Trophoblast cell (in vitro differentiated cells and primary cell): ENCODE data around the gene TWIST2.

Experiments
- DNase-seq, 2 donors: peaks; one replicate each; pipeline ENCODE4 v3.0.0-alpha.2; 2016
- H2AFZ ChIP-seq: 2 replicates; pipeline ENCODE4 v1.6.1; 2013; ENCODE audit warnings: low read length, moderate library complexity, mild to moderate bottlenecking; ENCODE audit not compliant: insufficient read depth, poor library complexity
- H2AK5ac ChIP-seq: 2 replicates; pipeline ENCODE4 v1.6.1; 2013; ENCODE audit warnings: mild to moderate bottlenecking, low read length
- H2BK120ac ChIP-seq: 2 replicates; pipeline ENCODE4 v1.6.1; 2013; ENCODE audit warnings: low read length, mild to moderate bottlenecking, moderate library complexity; ENCODE audit not compliant: insufficient read depth, poor library complexity
- H2BK12ac ChIP-seq: 2 replicates; pipeline ENCODE4 v1.6.1; 2013; ENCODE audit warnings: mild to moderate bottlenecking, low read length, moderate library complexity
- H2BK5ac ChIP-seq: 2 replicates; pipeline ENCODE4 v1.6.1; 2013; ENCODE audit warnings: low read length, low read depth, moderate library complexity, mild to moderate bottlenecking; ENCODE audit not compliant: poor library complexity
- H3K14ac ChIP-seq: 2 replicates; pipeline ENCODE4 v1.6.1; 2013; ENCODE audit warnings: mild to moderate bottlenecking, low read length
- H3K18ac ChIP-seq: 2 replicates; pipeline ENCODE4 v1.6.1; 2013; ENCODE audit warnings: mild to moderate bottlenecking, low read length
- H3K23ac ChIP-seq: 2 replicates; pipeline ENCODE4 v1.6.1; 2013; ENCODE audit warnings: low read length
- H3K27ac ChIP-seq: 2 replicates; pipeline ENCODE4 v1.5.1; 2013; ENCODE audit warnings: low read depth, mild to moderate bottlenecking, inconsistent platforms, low read length, moderate library complexity
- H3K27me3 ChIP-seq: 2 replicates; pipeline ENCODE4 v1.6.1; 2013; ENCODE audit warnings: inconsistent platforms, mild to moderate bottlenecking, low read length, moderate library complexity; ENCODE audit not compliant: insufficient read depth
- H3K36me3 ChIP-seq, 2 experiments: 1 replicate in 1 of 2; 2 replicates in 1 of 2; pipeline ENCODE4 v1.6.1; 2013; ENCODE audit warnings: low read length in 2 of 2, mild to moderate bottlenecking in 2 of 2, moderate library complexity in 1 of 2; ENCODE audit not compliant: insufficient read depth in 2 of 2, control insufficient read depth in 1 of 2
- H3K4ac ChIP-seq: 2 replicates; pipeline ENCODE4 v1.6.1; 2013; ENCODE audit warnings: low read depth, mild to moderate bottlenecking, low read length, moderate library complexity
- H3K4me1 ChIP-seq, 2 experiments: 1 replicate in 1 of 2; 2 replicates in 1 of 2; pipeline ENCODE4 v1.6.1; 2013; ENCODE audit warnings: low read length in 2 of 2, mild to moderate bottlenecking in 2 of 2, moderate library complexity in 1 of 2; ENCODE audit not compliant: insufficient read depth in 2 of 2, control insufficient read depth in 1 of 2
- H3K4me2 ChIP-seq: 2 replicates; pipeline ENCODE4 v1.6.1; 2013; ENCODE audit warnings: inconsistent platforms, mild to moderate bottlenecking, low read length, moderate library complexity
- H3K4me3 ChIP-seq: 2 replicates; pipeline ENCODE4 v1.5.1; 2013; ENCODE audit warnings: mild to moderate bottlenecking, low read depth, low read length, inconsistent platforms
- H3K79me1 ChIP-seq: one replicate; pipeline ENCODE4 v1.6.1; 2013; ENCODE audit warnings: low read length
- H3K79me2 ChIP-seq: 2 replicates; pipeline ENCODE4 v1.6.1; 2013; ENCODE audit warnings: low read length, mild to moderate bottlenecking; ENCODE audit not compliant: control insufficient read depth, insufficient read depth, poor library complexity
- H3K9ac ChIP-seq: 2 replicates; pipeline ENCODE4 v1.6.1; 2013; ENCODE audit warnings: mild to moderate bottlenecking, low read length
- H3K9me3 ChIP-seq: 2 replicates; pipeline ENCODE4 v1.6.1; 2013; ENCODE audit warnings: low read depth, mild to moderate bottlenecking, control low read depth, inconsistent platforms, low read length; ENCODE audit not compliant: insufficient read depth
- H4K12ac ChIP-seq: 2 replicates; pipeline ENCODE4 v1.6.1; 2013; ENCODE audit warnings: low read depth, mild to moderate bottlenecking, low read length, moderate library complexity
- H4K8ac ChIP-seq: 2 replicates; pipeline ENCODE4 v1.6.1; 2013; ENCODE audit warnings: low read depth, mild to moderate bottlenecking, low read length, moderate library complexity
- H4K91ac ChIP-seq: one replicate; pipeline ENCODE4 v1.6.1; 2013; ENCODE audit warnings: low read depth, mild to moderate bottlenecking, low read length, moderate library complexity
- WGBS: extraction: QIAGEN DNeasy Blood & Tissue Kit; methylation state at CpG from one replicate; pipeline ENCODE4 v1.1.7; 2013; ENCODE audit warnings: missing lambda C conversion rate; ENCODE audit not compliant: insufficient read length, insufficient coverage; ENCODE audit errors: extremely low coverage; 5-methylcytosine and 5-hydroxymethylcytosine counted together

TWIST2 gene

DNA sequence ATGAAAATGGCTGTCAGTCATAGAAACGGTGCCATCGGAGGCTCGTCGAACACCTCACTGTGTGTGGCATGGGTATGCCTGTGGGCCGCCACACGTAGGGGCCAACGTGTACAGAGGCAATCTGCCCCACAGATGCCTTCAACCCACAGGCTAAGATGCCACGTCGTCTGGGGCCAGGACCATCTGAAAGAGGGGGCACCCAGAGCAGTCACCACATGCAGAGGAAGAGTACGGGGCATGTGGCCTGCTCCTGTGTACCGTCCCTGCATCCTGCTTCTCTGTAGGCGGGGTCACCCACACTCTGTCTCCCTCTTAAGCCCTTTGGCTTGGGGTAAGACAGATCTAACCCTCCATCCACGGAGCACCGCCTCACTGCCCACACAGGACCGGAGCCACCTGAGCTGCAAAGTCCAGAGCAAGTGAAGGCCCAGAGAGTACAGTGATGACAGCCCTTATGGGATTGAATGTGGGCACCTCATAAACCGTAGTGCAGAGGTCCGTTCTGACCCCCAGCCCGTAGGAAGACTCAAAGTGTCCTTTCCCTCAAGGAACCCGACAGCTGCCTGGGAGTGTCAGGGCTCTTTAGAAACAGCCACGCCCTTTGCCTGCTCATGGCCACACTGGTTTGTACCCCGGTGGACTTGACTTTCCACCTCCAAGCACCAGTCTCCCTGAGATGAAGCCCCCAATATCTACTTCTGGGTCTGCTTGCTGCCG lies 66.2 kb downstream of the TWIST2 start:
- DNase-seq = no peak
- Histone ChIP-seq H3K36me3 (no peaks in the 10 kb centered on the region), H2BK5ac (no peak overlapping the region), H3K9me3 (peaks cover 6% of the 10 kb centered on the region), H2BK12ac (no peak overlapping the region), H3K4me2 (no peak overlapping the region), H3K27ac (no peak overlapping the region), H3K18ac (no peak overlapping the region), H4K12ac (no peak overlapping the region), H3K27me3 (no peaks in the 10 kb centered on the region), H3K79me2 (no peaks in the 10 kb centered on the region), H3K4ac (no peak overlapping the region), H4K91ac (no peak overlapping the region), H3K4me1 (peaks cover 6 to 14% of the 10 kb centered on the region in 2 experiments), H2AK5ac (no peak overlapping the region), H3K23ac (no peak overlapping the region), H3K4me3 (no peak overlapping the region), H3K14ac (no peak overlapping the region), H2BK120ac (no peak overlapping the region), H2AFZ (no peak overlapping the region), H3K79me1 (no peaks in the 10 kb centered on the region), H4K8ac (no peak overlapping the region), H3K9ac (no peak overlapping the region)
- WGBS = no CpG with 5 or more reads among the region's 22 CpGs

DNA sequence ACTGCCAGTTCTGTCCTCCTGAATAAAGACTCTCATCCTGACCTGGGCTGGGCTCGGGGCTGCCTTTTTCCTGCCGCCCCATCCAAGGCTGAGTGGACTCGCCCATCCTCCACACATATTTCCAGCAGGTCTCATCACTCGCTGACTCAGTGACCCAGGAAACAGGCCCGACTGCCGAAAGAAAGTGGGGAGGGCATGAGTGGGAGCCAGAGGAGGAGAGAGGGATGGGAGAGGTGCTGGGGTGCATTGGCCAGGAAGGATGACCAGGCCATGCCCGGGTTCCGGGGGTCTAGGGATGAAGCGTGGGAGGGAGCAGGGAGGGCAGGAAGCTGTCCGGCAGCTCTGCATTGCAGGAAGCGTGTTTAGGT lies 66.7 kb downstream of the TWIST2 start:
- Histone ChIP-seq H2AFZ (no peak overlapping the region), H3K4me1 (peaks cover 1 to 8% of the 10 kb centered on the region in 2 experiments), H2BK12ac (no peak overlapping the region), H4K12ac (no peak overlapping the region), H3K79me2 (no peaks in the 10 kb centered on the region), H3K9ac (no peak overlapping the region), H3K36me3 (no peaks in the 10 kb centered on the region), H3K18ac (no peak overlapping the region), H4K91ac (no peak overlapping the region), H3K14ac (no peak overlapping the region), H3K4me2 (no peak overlapping the region), H3K27ac (no peak overlapping the region), H3K9me3 (peaks cover 6% of the 10 kb centered on the region), H3K4ac (no peak overlapping the region), H3K4me3 (no peak overlapping the region), H2BK5ac (no peak overlapping the region), H3K27me3 (no peaks in the 10 kb centered on the region), H3K23ac (no peak overlapping the region), H3K79me1 (no peaks in the 10 kb centered on the region), H2BK120ac (no peak overlapping the region), H4K8ac (no peak overlapping the region), H2AK5ac (no peak overlapping the region)
- peak in 1 of 2 donors; percentile 39 for DNase-seq
- WGBS = no CpG with 5 or more reads among the region's 11 CpGs

DNA sequence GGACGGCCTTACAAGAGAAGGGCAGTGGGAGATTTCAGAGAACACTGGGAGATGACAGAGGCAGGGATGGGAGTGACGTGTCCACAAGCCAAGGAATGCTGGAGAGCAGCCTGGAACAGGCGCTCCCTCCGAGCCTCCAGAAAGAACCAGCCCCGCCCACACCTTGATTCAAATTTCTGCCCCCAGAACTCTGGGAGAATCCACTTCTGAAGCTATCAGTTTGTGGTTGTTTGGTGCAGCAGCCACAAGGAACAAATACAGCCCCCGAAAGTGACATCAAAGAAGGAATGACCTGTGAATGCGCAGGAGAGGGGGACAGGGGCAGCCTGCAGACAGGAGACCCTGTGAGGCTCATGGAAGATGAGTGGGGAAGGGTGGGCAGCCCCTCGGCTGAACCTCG lies 67.3 kb downstream of the TWIST2 start:
- Histone ChIP-seq H2AFZ (no peak overlapping the region), H2BK12ac (no peak overlapping the region), H3K4me1 (peaks cover 0 to 6% of the 10 kb centered on the region in 2 experiments), H4K91ac (no peak overlapping the region), H3K18ac (no peak overlapping the region), H2AK5ac (no peak overlapping the region), H3K4me3 (no peak overlapping the region), H2BK5ac (no peak overlapping the region), H3K27me3 (no peaks in the 10 kb centered on the region), H3K27ac (no peak overlapping the region), H3K79me1 (no peaks in the 10 kb centered on the region), H3K9ac (no peak overlapping the region), H3K36me3 (no peaks in the 10 kb centered on the region), H3K14ac (no peak overlapping the region), H3K9me3 (peaks cover 6% of the 10 kb centered on the region), H4K8ac (no peak overlapping the region), H3K23ac (no peak overlapping the region), H3K79me2 (no peaks in the 10 kb centered on the region), H3K4ac (no peak overlapping the region), H2BK120ac (no peak overlapping the region), H3K4me2 (no peak overlapping the region), H4K12ac (no peak overlapping the region)
- DNase-seq = peak in 1 of 2 donors; percentile 43
- no CpG with 5 or more reads among the region's 9 CpGs for WGBS

DNA sequence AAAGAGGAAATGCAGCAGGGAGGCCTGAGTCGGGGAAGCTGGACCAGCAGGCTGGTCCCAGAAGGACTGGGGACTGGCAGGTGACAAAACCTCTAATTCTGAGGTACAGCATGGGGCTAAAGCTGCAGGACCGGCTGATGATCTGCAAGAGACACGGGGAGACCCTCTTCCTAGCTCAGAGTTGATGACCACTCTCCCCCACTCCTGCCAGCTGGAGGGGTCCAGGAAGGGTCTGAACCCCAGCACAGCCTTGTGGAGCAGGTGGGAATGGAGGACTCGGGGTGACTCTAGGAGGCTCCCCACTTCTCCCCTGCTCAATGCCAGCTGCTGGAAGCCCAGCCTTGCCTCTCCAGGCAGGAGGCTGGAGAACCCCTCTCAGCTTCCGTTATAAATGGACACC lies 67.7 kb downstream of the TWIST2 start:
- H4K8ac ChIP-seq = no peak overlapping the region
- no peak overlapping the region for H3K27ac ChIP-seq
- H3K23ac ChIP-seq = no peak overlapping the region
- no peak overlapping the region for H4K12ac ChIP-seq
- no peak overlapping the region for H2BK12ac ChIP-seq
- H3K9me3 ChIP-seq = peaks cover 6% of the 10 kb centered on the region
- no peak overlapping the region for H3K18ac ChIP-seq
- no peak for DNase-seq
- H3K14ac ChIP-seq = no peak overlapping the region
- H3K4me2 ChIP-seq = no peak overlapping the region
- H3K27me3 ChIP-seq = no peaks in the 10 kb centered on the region
- no peak overlapping the region for H4K91ac ChIP-seq
- H2AK5ac ChIP-seq = no peak overlapping the region
- no peak overlapping the region for H3K9ac ChIP-seq
- H3K79me1 ChIP-seq = no peaks in the 10 kb centered on the region
- H3K4ac ChIP-seq = no peak overlapping the region
- no peak overlapping the region for H2BK5ac ChIP-seq
- H3K4me1 ChIP-seq = peaks cover 0 to 6% of the 10 kb centered on the region in 2 experiments
- H3K4me3 ChIP-seq = no peak overlapping the region
- no peaks in the 10 kb centered on the region for H3K79me2 ChIP-seq
- no CpG with 5 or more reads among the region's 5 CpGs for WGBS
- H2AFZ ChIP-seq = no peak overlapping the region
- H3K36me3 ChIP-seq = no peaks in the 10 kb centered on the region
- H2BK120ac ChIP-seq = no peak overlapping the region
